NCI-H82 (cell line): ENCODE results near the gene FURIN.
A peak's percentile ranks its signal among the peaks of the same experiment; 100 is the strongest.
"Not testable (repeated sequence)": the region's sequence is repeated elsewhere in the genome, so short reads cannot be mapped to it uniquely, and the experiment has no call there.

Source experiments
- DNase-seq: peaks from one replicate; lab custom pipeline; 2025; lab: John Stamatoyannopoulos, UW

Gene FURIN

DNA sequence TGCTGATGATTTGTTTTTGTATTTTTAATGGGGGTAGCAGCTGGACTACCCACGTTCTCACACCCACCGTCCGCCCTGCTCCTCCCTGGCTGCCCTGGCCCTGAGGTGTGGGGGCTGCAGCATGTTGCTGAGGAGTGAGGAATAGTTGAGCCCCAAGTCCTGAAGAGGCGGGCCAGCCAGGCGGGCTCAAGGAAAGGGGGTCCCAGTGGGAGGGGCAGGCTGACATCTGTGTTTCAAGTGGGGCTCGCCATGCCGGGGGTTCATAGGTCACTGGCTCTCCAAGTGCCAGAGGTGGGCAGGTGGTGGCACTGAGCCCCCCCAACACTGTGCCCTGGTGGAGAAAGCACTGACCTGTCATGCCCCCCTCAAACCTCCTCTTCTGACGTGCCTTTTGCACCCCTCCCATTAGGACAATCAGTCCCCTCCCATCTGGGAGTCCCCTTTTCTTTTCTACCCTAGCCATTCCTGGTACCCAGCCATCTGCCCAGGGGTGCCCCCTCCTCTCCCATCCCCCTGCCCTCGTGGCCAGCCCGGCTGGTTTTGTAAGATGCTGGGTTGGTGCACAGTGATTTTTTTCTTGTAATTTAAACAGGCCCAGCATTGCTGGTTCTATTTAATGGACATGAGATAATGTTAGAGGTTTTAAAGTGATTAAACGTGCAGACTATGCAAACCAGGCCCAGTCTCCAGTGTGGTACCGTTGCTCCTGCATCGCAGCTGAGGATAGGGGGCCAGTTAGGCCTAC lies 14.6 kb downstream of the FURIN start:
- no peak for DNase-seq

DNA sequence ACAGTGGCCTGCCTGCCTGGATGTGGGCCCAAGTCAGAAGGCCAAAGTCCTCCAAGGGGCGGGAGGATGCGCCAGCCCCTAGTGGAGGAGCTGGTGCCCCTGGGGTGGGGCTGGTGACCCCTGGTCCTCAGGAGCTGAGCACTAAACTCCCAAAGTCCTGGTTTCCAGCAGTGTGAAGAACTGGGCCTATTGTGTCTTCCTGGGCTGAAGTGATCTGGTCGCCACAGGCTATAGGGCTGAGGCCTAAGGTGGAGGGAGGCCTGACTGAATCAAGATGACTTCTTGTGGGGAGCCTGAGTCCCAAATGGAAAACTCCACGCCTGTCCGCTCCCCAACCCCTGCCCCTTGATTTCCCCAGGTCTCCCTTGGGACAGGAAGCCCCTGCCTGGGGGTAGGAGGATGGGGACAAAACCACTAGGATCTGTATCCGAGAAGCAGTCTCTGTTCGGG lies 15.2 kb downstream of the FURIN start:
- no peak for DNase-seq

- no peak for DNase-seq
Observed at GRCh38 chr15:90883976-90884718, 15.8 kb downstream of the FURIN start, which contains the start of gene FES. FES (plus strand) TSS chr15:90884504; CDS start chr15:90885046, 542 bp downstream.

DNA sequence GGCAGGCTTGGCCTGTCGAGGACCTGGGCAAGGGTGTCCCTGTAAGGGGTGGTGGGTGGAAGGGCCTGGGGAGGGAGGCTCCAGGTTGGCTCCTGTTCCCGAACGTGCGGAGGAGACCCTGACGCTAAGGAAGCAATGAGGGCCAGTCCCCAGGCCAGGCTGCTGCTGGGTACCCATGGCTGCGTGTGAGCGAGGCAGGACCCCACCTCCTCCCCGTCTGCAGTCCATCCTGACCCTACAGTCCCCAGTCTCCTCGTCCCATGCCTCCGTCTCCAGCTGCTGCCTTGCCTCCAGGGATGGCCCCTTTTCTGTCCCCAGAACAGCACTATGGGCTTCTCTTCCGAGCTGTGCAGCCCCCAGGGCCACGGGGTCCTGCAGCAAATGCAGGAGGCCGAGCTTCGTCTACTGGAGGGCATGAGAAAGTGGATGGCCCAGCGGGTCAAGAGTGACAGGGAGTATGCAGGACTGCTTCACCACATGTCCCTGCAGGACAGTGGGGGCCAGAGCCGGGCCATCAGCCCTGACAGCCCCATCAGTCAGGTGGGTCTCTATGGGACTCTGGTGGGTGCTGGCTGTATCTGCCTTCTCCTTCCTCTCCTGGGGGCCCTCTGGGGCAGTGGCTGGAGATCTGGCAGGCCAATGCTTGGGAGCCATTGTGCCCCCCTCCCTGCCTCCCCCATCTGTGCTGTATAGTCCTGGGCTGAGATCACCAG lies 16.5 kb downstream of the FURIN start:
- DNase-seq: no peak

GRCh38 chr15:90885432-90886290 lies 17.3 kb downstream of the FURIN start:
- DNase-seq: peak; percentile 82

DNA sequence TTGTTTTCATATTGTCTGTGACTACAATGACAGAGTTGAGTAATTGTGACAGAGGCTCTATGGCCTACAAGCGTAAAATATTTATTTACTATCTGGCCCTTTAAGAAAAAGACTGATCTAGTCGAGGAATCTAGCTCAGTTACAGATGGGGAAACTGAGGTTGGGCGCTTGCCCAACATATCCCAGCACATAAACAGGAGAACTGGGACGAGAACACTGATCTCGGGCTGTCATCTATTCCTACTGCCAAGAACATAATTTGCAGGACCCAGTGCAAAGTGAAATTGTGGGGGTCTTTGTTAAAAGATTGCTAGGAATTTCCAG lies 17.9 kb downstream of the FURIN start:
- DNase-seq: no peak

DNA sequence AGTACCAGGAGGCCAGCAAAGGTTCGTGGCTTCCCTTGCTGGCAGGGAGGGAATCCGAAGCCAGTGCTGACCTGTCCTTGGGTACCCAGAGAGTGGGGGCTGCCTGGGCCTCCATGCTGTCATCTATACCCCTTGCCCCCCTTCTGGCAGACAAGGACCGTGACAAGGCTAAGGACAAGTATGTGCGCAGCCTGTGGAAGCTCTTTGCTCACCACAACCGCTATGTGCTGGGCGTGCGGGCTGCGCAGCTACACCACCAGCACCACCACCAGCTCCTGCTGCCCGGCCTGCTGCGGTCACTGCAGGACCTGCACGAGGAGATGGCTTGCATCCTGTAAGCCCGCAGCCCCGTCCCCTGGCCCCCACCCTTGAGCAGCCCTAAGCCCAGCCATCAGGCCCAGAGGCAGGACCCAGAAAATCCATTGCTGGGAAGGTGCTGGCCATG lies 18.7 kb downstream of the FURIN start:
- DNase-seq: no peak

DNA sequence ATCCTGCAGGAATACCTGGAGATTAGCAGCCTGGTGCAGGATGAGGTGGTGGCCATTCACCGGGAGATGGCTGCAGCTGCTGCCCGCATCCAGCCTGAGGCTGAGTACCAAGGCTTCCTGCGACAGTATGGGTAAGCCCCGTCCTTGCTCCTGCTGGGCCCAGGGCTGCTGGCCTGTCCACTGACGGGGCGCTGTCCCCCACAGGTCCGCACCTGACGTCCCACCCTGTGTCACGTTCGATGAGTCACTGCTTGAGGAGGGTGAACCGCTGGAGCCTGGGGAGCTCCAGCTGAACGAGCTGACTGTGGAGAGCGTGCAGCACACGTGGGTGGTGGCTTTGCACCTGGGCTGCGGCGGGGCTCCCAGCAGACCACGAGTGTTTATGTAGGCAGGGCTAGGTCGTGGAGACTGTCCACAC lies 20.9 kb downstream of the FURIN start:
- no peak for DNase-seq

DNA sequence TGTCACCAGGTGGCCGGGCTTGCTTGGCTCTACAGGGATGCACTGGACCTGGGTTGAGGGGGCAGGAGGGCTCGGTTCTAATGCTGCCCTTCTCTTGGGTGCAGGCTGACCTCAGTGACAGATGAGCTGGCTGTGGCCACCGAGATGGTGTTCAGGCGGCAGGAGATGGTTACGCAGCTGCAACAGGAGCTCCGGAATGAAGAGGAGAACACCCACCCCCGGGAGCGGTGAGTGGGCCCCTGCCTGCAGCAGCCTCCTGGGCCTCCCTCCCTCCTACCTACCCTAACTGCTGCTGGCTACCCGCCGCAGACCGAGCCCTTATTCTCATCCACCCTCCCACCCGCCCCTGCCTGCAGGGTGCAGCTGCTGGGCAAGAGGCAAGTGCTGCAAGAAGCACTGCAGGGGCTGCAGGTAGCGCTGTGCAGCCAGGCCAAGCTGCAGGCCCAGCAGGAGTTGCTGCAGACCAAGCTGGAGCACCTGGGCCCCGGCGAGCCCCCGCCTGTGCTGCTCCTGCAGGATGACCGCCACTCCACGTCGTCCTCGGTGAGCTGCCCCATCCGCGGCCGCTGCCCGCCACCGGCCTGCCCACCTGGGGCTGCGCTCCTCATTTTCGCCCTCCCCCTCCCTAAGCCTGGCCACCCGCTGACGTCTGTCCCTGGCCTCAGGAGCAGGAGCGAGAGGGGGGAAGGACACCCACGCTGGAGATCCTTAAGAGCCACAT lies 21.5 kb downstream of the FURIN start:
- no peak for DNase-seq

DNA sequence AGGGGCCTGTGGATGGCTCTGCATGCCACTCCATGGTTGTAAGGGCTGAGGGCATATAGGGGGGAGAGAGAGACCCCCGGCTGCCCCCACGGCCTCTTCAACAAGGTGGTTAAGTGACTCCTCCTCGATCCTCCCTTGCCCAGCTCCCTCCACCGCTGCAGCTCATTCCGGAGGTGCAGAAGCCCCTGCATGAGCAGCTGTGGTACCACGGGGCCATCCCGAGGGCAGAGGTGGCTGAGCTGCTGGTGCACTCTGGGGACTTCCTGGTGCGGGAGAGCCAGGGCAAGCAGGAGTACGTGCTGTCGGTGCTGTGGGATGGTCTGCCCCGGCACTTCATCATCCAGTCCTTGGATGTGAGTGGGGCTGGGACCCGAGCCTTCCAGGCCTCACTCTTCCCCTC lies 22.5 kb downstream of the FURIN start:
- no peak for DNase-seq

DNA sequence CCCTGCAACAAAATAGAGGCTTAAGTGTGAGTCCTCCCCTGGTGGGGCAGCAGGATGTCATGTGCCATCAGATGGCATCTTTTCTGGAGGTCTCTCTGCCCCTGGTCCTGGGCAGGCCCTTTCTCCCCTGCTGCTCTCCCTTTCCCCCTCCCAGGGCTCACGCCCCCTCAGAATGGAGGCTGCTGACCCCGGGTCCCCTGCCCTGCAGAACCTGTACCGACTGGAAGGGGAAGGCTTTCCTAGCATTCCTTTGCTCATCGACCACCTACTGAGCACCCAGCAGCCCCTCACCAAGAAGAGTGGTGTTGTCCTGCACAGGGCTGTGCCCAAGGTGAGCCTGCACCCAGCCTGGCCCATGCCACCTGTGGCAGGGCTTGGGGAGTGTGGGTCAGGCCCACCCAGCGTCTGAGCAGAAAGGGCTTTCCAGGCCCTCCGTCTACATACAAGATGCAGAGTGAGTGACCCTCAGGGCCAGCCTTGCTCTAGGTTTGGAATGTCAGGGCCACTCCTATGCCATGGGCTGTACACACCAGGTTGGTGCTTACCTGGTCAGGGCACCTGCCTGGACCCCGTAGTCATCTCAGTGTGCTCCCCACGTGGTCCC lies 23.1 kb downstream of the FURIN start:
- DNase-seq: no peak

GRCh38 chr15:90892023-90892422 lies 23.6 kb downstream of the FURIN start:
- DNase-seq: no peak

DNA sequence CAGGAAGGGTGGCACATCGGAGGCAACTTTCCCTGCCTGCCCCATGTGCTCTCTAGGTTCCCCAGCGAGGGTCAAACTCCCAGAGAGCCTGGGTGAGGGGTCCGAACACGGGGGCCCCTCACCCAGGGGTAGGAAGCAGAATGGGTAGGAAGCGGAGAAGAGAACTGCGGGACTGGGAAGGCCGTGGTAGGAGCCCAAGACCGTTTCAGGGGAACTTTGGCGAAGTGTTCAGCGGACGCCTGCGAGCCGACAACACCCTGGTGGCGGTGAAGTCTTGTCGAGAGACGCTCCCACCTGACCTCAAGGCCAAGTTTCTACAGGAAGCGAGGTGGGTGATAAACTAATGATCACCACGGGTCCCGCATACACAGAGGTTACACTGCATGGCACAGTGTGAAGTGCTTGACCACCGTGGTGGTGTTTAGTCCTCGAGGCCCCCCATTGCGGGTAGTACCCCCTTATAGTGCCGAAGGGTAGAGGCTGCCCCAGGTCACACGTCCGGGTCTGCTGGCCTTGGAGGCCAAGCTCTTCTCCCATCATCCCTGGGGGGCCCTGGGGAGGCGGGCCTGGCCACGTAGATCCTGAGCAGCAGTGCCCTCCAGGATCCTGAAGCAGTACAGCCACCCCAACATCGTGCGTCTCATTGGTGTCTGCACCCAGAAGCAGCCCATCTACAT lies 24.2 kb downstream of the FURIN start:
- no peak for DNase-seq

DNA sequence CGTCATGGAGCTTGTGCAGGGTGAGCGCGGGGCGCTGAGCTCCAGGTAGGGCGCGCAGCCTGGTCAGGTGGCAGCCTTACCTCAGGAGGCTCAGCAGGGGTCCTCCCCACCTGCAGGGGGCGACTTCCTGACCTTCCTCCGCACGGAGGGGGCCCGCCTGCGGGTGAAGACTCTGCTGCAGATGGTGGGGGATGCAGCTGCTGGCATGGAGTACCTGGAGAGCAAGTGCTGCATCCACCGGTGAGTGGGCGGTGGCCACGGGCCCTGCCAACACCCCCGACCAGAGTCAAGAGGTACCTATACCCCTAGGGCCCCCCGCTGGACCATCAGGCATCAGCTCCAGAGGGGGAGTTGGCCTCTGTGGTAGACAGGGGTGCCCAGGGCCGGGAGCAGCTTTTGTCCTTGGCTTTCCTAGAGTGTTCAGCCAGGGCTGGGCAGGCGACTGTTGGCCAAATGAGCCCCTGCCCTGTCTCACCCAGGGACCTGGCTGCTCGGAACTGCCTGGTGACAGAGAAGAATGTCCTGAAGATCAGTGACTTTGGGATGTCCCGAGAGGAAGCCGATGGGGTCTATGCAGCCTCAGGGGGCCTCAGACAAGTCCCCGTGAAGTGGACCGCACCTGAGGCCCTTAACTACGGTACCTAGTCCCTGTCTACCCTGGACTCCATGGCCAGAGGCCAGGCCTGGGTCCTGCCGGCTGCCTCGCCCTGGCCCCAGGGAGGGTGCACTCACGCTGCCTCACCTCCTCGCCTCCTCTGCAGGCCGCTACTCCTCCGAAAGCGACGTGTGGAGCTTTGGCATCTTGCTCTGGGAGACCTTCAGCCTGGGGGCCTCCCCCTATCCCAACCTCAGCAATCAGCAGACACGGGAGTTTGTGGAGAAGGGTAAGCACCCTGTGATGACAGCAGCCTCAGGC lies 25.0 kb downstream of the FURIN start:
- peak; percentile 28 for DNase-seq

DNA sequence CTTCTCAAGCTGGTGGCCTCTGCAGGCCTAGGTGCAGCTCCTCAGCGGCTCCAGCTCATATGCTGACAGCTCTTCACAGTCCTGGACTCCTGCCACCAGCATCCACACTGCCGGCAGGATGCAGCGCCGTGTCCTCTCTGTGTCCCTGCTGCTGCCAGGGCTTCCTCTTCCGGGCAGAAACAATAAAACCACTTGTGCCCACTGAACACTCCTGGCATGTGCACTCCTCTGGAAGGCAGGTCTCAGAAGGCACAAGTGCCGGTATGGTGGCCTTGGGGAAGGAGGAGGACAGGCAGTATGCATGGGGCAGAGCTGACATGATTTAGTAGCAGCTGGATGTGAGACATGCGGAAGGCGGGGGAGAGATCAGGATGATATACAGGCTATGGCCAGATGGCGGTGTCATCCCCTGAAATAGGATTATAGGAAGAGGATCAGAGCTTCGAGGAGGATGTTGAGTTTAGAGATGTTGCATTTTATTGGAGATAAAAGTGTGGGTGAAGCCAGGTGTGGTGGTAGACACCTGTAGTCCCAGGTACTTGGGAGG lies 27.3 kb downstream of the FURIN start:
- peak; percentile 98 for DNase-seq

- not testable (repeated sequence) for DNase-seq
Observed at GRCh38 chr15:90897131-90897655, 28.8 kb downstream of the FURIN start.

- peak; percentile 32 for DNase-seq
Observed at GRCh38 chr15:90901175-90902039, 33.0 kb downstream of the FURIN start.
